Measurements from ENCODE around the gene ASTN1. TPM values are rescaled to one million over a fixed set of nuclear protein-coding genes. Genes with fewer than 3 reads are reported as not detected.

ASTN1 gene
- 3.7 TPM for total RNA-seq

DNA sequence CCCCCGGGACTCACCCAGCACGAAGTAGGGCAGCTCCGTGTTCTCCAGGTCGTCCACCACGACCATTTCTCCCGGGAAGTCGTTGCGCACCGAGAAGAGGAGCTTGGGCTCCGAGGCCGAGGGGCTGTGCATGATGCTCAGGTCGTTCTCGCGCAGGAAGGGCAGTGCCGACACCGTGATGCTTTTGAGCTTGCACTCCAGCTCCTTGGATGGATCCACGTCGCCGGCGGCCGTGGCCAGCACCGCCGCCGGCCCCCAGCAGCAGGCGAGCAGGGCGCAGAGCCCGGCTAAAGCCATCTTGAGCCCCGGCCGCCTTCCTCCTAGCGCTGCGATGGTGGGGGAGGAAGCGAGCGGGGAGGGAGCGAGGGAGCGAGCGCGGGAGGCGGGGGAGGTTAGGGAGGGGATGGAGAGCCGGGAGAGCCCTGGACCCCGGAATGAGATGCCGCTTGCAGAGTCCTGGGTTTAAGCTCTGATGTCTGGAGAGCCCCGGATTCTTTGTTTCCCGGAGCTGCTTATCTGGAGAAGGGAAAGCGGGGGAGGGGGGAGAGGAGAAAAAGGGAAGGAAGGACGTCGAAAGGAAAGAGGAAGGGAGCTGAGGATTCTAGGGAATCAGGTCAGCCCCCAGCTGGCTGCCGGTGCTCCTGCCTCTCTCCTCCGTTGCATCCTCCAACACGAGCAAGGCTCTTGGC is at the start of gene ASTN1:
ASTN1 (minus strand) TSS at position 333 of the 689 bp plus-strand sequence; CDS start at position 297, 36 bp downstream.
- H3K27me3 ChIP-seq (ENCODE audit: control insufficient read depth in 3 of 3, insufficient read depth in 3 of 3, low read length in 3 of 3), result peaks cover 32 to 41% (median 38%) of the 10 kb centered on the region in 3 donors
- H3K27ac ChIP-seq (ENCODE audit: low read depth, low read length), result no peak within 1 kb of the TSS
- no peak within 1 kb of the TSS for H3K9ac ChIP-seq (ENCODE audit: low read depth in 1 of 3, low read length in 3 of 3)
- H3K4me1 ChIP-seq (ENCODE audit: control insufficient read depth in 3 of 3, insufficient read depth in 3 of 3, low read length in 3 of 3), result peaks cover 0 to 7% (median 3%) of the 10 kb centered on the region in 3 donors
- H3K9me3 ChIP-seq (ENCODE audit: control insufficient read depth in 3 of 3, low read length in 3 of 3), result no peaks in the 10 kb centered on the region
- peak within 1 kb of the TSS; percentile 10 to 56 (median 52) for H3K4me3 ChIP-seq (ENCODE audit: low read length in 3 of 3)
- H3K36me3 ChIP-seq (ENCODE audit: control insufficient read depth in 3 of 3, insufficient read depth in 3 of 3, low read length in 3 of 3), result no peaks in the 10 kb centered on the region

DNA sequence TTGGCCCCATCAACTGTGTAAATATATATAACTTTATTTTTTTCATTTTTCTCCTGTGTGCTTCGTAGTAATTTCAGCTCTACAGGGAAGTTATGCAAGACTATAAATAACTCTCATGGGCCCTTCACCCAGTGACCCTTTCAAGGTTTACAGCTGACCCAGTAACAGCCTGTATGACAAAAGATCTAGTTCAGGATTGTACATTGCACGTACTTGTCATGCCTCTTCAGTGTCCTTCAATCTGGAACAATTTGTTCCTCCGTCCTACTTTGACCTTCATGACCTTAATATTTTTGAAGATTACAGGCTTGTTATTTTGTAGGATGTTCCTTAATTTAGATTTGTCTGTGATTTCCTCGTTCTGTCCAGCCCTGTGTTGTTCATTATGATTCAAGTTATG is 46.7 kb upstream of the ASTN1 start:
- Histone ChIP-seq H3K27me3 (ENCODE audit: control insufficient read depth in 3 of 3, insufficient read depth in 3 of 3, low read length in 3 of 3) (no peaks in the 10 kb centered on the region), H3K9me3 (ENCODE audit: control insufficient read depth in 3 of 3, low read length in 3 of 3) (no peaks in the 10 kb centered on the region)

DNA sequence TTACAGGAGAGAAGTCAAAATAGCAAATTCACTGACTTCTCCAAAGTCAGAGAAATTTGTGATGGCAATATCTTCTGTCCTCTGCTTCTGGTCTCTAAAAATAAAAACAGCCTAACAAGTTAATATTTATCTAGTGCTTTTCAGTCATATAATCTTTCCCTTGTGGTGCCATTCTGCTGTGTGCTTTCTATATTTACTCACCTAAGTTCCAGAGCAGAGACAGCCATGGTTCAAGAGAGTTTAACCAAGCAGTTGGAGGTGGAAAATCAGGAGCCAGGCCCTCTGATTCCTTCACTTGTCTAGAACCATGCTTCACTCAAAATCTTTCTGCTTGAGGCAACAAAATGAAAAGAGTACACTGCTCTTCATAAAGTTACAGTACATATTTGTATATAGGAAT is 45.6 kb upstream of the ASTN1 start:
- no peaks in the 10 kb centered on the region for H3K36me3 ChIP-seq (ENCODE audit: control insufficient read depth in 3 of 3, insufficient read depth in 3 of 3, low read length in 3 of 3)
- H3K27me3 ChIP-seq (ENCODE audit: control insufficient read depth in 3 of 3, insufficient read depth in 3 of 3, low read length in 3 of 3), result no peaks in the 10 kb centered on the region
- H3K9ac ChIP-seq (ENCODE audit: low read depth in 1 of 3, low read length in 3 of 3), result no peak overlapping the region
- H3K9me3 ChIP-seq (ENCODE audit: control insufficient read depth in 3 of 3, low read length in 3 of 3), result no peaks in the 10 kb centered on the region
- H3K27ac ChIP-seq (ENCODE audit: low read depth, low read length), result no peak overlapping the region
- peaks cover 2 to 8% (median 3%) of the 10 kb centered on the region in 3 donors for H3K4me1 ChIP-seq (ENCODE audit: control insufficient read depth in 3 of 3, insufficient read depth in 3 of 3, low read length in 3 of 3)
- H3K4me3 ChIP-seq (ENCODE audit: low read length in 3 of 3), result no peak overlapping the region

More for the DNA sequence above, 46.7 kb upstream of the ASTN1 start:
- Histone ChIP-seq H3K9ac (ENCODE audit: low read depth in 1 of 3, low read length in 3 of 3) (no peak overlapping the region), H3K4me1 (ENCODE audit: control insufficient read depth in 3 of 3, insufficient read depth in 3 of 3, low read length in 3 of 3) (peaks cover 2 to 8% (median 3%) of the 10 kb centered on the region in 3 donors), H3K27ac (ENCODE audit: low read depth, low read length) (no peak overlapping the region), H3K36me3 (ENCODE audit: control insufficient read depth in 3 of 3, insufficient read depth in 3 of 3, low read length in 3 of 3) (no peaks in the 10 kb centered on the region), H3K4me3 (ENCODE audit: low read length in 3 of 3) (no peak overlapping the region)

DNA sequence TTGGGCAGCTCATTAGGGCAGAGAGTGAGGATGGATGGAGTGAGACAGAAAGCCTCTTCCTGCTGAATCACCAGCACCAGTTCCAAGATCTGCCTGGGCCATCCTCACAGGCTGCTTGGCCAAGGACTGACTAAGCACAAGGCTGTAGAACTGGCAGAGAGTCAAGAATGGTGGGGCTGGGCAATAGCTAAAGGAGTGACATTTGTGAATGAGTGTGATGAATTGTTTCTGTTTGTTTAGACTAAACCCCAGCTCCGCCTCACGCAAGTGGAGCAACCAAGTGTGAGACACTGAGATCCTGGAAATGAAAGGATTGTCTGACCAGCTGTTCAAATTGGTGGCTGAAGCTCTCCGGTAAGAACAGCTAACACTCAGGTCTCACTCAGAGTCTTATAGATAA is 44.8 kb upstream of the ASTN1 start:
- H3K27ac ChIP-seq (ENCODE audit: low read depth, low read length), result no peak overlapping the region

DNA sequence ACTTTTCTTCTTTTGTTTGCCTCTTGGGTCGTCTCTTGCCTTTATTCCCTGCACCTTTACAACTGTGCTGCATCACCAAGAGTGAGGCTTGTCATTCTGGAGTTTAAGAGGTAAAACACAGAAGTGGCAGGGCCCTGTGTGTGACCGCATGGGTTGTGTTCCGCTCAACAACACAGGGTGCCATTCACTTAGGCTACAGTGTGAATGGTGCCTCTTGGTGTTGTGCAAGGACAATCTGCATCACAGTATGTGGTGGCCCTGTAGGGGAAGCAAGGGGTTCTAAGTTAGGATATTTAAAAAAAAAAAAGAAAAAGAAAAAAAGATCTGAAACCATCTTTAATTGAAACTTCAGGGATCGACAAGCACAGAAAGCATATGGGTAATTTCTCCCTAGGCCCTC is 44.4 kb upstream of the ASTN1 start:
- peaks cover 2 to 8% (median 3%) of the 10 kb centered on the region in 3 donors for H3K4me1 ChIP-seq (ENCODE audit: control insufficient read depth in 3 of 3, insufficient read depth in 3 of 3, low read length in 3 of 3)
- H3K27ac ChIP-seq (ENCODE audit: low read depth, low read length), result no peak overlapping the region
- no peak overlapping the region for H3K4me3 ChIP-seq (ENCODE audit: low read length in 3 of 3)
- no peaks in the 10 kb centered on the region for H3K9me3 ChIP-seq (ENCODE audit: control insufficient read depth in 3 of 3, low read length in 3 of 3)
- no peaks in the 10 kb centered on the region for H3K36me3 ChIP-seq (ENCODE audit: control insufficient read depth in 3 of 3, insufficient read depth in 3 of 3, low read length in 3 of 3)
- H3K27me3 ChIP-seq (ENCODE audit: control insufficient read depth in 3 of 3, insufficient read depth in 3 of 3, low read length in 3 of 3), result no peaks in the 10 kb centered on the region
- H3K9ac ChIP-seq (ENCODE audit: low read depth in 1 of 3, low read length in 3 of 3), result peak overlapping the region in 1 of 3 donors; percentile 10

More for the DNA sequence above, 44.8 kb upstream of the ASTN1 start:
- Histone ChIP-seq H3K36me3 (ENCODE audit: control insufficient read depth in 3 of 3, insufficient read depth in 3 of 3, low read length in 3 of 3) (no peaks in the 10 kb centered on the region), H3K9ac (ENCODE audit: low read depth in 1 of 3, low read length in 3 of 3) (peak overlapping the region in 1 of 3 donors; percentile 10), H3K9me3 (ENCODE audit: control insufficient read depth in 3 of 3, low read length in 3 of 3) (no peaks in the 10 kb centered on the region), H3K27me3 (ENCODE audit: control insufficient read depth in 3 of 3, insufficient read depth in 3 of 3, low read length in 3 of 3) (no peaks in the 10 kb centered on the region), H3K4me3 (ENCODE audit: low read length in 3 of 3) (no peak overlapping the region), H3K4me1 (ENCODE audit: control insufficient read depth in 3 of 3, insufficient read depth in 3 of 3, low read length in 3 of 3) (peaks cover 2 to 8% (median 3%) of the 10 kb centered on the region in 3 donors)

DNA sequence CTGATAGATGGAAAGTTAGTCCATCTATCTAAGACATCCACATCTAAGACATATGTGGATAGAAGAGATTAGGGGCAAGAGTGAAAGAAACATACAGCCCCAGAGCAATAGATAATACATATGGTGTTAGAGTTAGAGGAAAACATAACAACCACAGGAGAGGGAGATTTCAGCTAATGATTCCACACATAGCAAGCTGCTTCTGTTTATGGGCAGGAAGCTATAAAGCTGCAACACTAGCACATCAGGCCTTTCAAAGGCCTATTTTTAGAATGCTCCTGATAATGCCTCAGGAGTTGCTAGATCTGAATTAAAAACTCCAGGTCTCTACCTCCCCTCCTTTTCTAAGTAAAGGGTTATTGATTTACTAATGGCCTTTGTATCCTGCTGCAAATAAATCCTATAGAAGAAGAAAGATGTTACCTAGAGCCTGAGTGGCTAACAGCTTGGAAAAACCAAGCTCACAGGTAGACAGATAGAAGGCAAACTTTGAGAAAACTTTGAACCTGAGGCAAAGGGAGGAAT is 42.4 kb upstream of the ASTN1 start:
- Histone ChIP-seq H3K4me1 (ENCODE audit: control insufficient read depth in 3 of 3, insufficient read depth in 3 of 3, low read length in 3 of 3) (peaks cover 2 to 8% (median 3%) of the 10 kb centered on the region in 3 donors), H3K27me3 (ENCODE audit: control insufficient read depth in 3 of 3, insufficient read depth in 3 of 3, low read length in 3 of 3) (no peaks in the 10 kb centered on the region), H3K9ac (ENCODE audit: low read depth in 1 of 3, low read length in 3 of 3) (no peak overlapping the region), H3K27ac (ENCODE audit: low read depth, low read length) (no peak overlapping the region), H3K4me3 (ENCODE audit: low read length in 3 of 3) (no peak overlapping the region), H3K9me3 (ENCODE audit: control insufficient read depth in 3 of 3, low read length in 3 of 3) (no peaks in the 10 kb centered on the region), H3K36me3 (ENCODE audit: control insufficient read depth in 3 of 3, insufficient read depth in 3 of 3, low read length in 3 of 3) (no peaks in the 10 kb centered on the region)

DNA sequence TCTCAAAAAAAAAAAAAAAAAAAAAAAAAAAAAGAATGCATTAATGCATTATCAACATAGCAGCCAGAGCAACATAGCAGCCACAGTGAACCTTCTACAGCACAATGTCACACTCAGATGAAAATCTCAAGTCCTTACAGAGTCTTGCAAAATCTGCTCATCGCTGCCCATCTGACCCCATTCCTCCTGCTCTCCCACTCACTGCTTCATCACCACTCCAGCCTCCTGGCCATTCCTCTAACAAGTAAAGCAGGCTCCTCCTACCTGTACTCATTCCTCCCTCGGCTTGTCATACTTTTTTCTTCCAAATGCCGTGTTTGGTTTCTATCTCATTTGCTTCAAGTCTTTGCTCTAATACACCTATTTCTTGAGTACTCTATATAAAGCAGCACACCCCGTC is 35.8 kb upstream of the ASTN1 start:
- H3K9ac ChIP-seq (ENCODE audit: low read depth in 1 of 3, low read length in 3 of 3), result no peak overlapping the region
- H3K27me3 ChIP-seq (ENCODE audit: control insufficient read depth in 3 of 3, insufficient read depth in 3 of 3, low read length in 3 of 3), result no peaks in the 10 kb centered on the region
- H3K4me1 ChIP-seq (ENCODE audit: control insufficient read depth in 3 of 3, insufficient read depth in 3 of 3, low read length in 3 of 3), result no peaks in the 10 kb centered on the region
- no peak overlapping the region for H3K4me3 ChIP-seq (ENCODE audit: low read length in 3 of 3)
- H3K27ac ChIP-seq (ENCODE audit: low read depth, low read length), result no peak overlapping the region
- no peaks in the 10 kb centered on the region for H3K36me3 ChIP-seq (ENCODE audit: control insufficient read depth in 3 of 3, insufficient read depth in 3 of 3, low read length in 3 of 3)
- no peaks in the 10 kb centered on the region for H3K9me3 ChIP-seq (ENCODE audit: control insufficient read depth in 3 of 3, low read length in 3 of 3)

DNA sequence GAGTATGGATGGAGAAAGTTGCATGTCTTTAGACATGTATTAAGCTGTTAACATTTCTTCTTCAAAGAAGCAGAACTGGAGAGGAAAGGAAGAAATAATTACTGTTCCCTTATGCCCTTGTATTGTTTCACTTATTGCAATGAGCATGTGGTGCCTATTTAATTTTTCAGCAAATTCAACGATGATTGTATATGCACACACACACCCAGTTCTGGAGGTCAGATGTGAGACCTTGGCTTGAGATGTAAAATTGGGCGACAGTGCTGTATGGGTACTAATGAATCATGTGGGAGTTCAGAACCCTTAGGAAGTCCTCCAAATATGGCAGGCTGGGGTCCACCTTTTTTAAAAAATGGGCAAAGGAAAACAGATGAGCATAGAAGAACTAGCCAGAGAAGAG is 33.7 kb upstream of the ASTN1 start:
- H3K27me3 ChIP-seq (ENCODE audit: control insufficient read depth in 3 of 3, insufficient read depth in 3 of 3, low read length in 3 of 3), result no peaks in the 10 kb centered on the region
- H3K9ac ChIP-seq (ENCODE audit: low read depth in 1 of 3, low read length in 3 of 3), result no peak overlapping the region
- no peak overlapping the region for H3K4me3 ChIP-seq (ENCODE audit: low read length in 3 of 3)
- no peaks in the 10 kb centered on the region for H3K4me1 ChIP-seq (ENCODE audit: control insufficient read depth in 3 of 3, insufficient read depth in 3 of 3, low read length in 3 of 3)
- H3K27ac ChIP-seq (ENCODE audit: low read depth, low read length), result no peak overlapping the region
- H3K36me3 ChIP-seq (ENCODE audit: control insufficient read depth in 3 of 3, insufficient read depth in 3 of 3, low read length in 3 of 3), result no peaks in the 10 kb centered on the region
- H3K9me3 ChIP-seq (ENCODE audit: control insufficient read depth in 3 of 3, low read length in 3 of 3), result no peaks in the 10 kb centered on the region

DNA sequence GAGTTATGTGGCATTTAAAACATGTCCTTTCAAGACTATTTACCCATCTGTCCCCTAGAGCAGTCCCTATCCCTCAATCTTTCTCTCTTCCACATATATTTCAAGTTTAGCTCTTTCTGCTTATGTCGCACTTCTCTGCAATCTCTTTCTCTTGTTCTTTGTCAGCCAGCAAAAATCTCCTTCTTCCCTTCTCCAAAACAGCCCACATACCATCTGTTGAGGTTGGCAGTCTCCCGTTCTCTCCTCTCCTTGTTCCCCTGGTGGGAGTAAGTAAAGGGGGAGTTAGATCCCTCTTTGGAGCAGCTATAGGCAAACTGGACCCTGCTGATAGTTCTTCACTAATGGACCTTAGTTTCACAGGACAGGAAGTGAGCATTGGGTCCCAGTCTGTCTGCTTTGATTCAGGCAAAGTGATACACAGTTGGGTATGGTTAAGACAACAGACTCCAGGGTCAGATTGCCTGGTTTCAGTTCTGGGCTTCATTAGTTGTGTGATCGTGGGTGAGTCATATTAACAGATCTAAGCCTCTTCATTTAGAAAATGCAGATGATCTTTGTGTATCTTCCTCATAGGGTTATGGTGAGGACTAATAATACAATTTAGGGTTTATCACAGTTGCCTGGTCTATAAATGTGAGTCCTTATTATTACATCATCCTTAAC is 25.9 kb upstream of the ASTN1 start:
- H3K27ac ChIP-seq (ENCODE audit: low read depth, low read length), result no peak overlapping the region
- no peak overlapping the region for H3K4me3 ChIP-seq (ENCODE audit: low read length in 3 of 3)
- H3K9ac ChIP-seq (ENCODE audit: low read depth in 1 of 3, low read length in 3 of 3), result no peak overlapping the region
- H3K9me3 ChIP-seq (ENCODE audit: control insufficient read depth in 3 of 3, low read length in 3 of 3), result no peaks in the 10 kb centered on the region
- no peaks in the 10 kb centered on the region for H3K4me1 ChIP-seq (ENCODE audit: control insufficient read depth in 3 of 3, insufficient read depth in 3 of 3, low read length in 3 of 3)
- no peaks in the 10 kb centered on the region for H3K36me3 ChIP-seq (ENCODE audit: control insufficient read depth in 3 of 3, insufficient read depth in 3 of 3, low read length in 3 of 3)
- H3K27me3 ChIP-seq (ENCODE audit: control insufficient read depth in 3 of 3, insufficient read depth in 3 of 3, low read length in 3 of 3), result no peaks in the 10 kb centered on the region

DNA sequence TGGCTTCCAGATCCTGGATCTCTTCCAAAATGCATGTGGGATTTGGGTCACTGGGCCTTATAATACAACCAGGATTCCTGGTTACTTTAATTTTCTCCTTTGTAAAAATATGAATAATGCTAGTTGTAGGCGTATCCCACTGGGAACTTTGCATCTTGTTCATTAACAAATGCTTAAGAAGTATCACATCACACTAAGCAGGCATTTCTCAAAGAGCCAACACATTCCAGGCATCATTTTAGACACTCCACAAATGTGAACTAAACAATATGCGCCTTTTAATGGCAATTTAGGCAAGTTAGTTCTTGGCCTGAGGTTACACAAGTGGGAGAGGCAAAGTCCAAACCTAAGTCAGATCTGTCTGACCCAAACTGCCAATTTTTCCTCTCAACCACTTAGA is 22.1 kb upstream of the ASTN1 start:
- H3K36me3 ChIP-seq (ENCODE audit: control insufficient read depth in 3 of 3, insufficient read depth in 3 of 3, low read length in 3 of 3), result no peaks in the 10 kb centered on the region
- H3K4me1 ChIP-seq (ENCODE audit: control insufficient read depth in 3 of 3, insufficient read depth in 3 of 3, low read length in 3 of 3), result peaks cover 0 to 2% (median 0%) of the 10 kb centered on the region in 3 donors
- peaks cover 0 to 4% (median 1%) of the 10 kb centered on the region in 3 donors for H3K27me3 ChIP-seq (ENCODE audit: control insufficient read depth in 3 of 3, insufficient read depth in 3 of 3, low read length in 3 of 3)
- no peak overlapping the region for H3K4me3 ChIP-seq (ENCODE audit: low read length in 3 of 3)
- H3K9me3 ChIP-seq (ENCODE audit: control insufficient read depth in 3 of 3, low read length in 3 of 3), result no peaks in the 10 kb centered on the region
- no peak overlapping the region for H3K27ac ChIP-seq (ENCODE audit: low read depth, low read length)
- no peak overlapping the region for H3K9ac ChIP-seq (ENCODE audit: low read depth in 1 of 3, low read length in 3 of 3)
